Globus pallidus (tissue), 1 donor: ENCODE data around the gene PDGFRA.
"Not testable (repeated sequence)": the region's sequence is repeated elsewhere in the genome, so short reads cannot be mapped to it uniquely, and the experiment has no call there.

Experiments used
- DNase-seq: peaks from one replicate; pipeline ENCODE4 v3.0.0-alpha.2; 2015; ENCODE audit warnings: low spot score

PDGFRA gene

GRCh38 chr4:54227256-54228055, 1.6 kb upstream of the PDGFRA start:
- DNase-seq: no peak

- DNase-seq: no peak
Observed at GRCh38 chr4:54228056-54228527, 1.0 kb upstream of the PDGFRA start.

GRCh38 chr4:54228546-54228945, 547 bp upstream of the PDGFRA start:
- DNase-seq: no peak

GRCh38 chr4:54229631-54230483, 764 bp downstream of the PDGFRA start:
- no peak for DNase-seq

GRCh38 chr4:54230484-54231418, 1.7 kb downstream of the PDGFRA start:
- no peak for DNase-seq

GRCh38 chr4:54231419-54231767, 2.3 kb downstream of the PDGFRA start:
- no peak for DNase-seq

- no peak for DNase-seq
Observed at GRCh38 chr4:54231768-54232688, 2.9 kb downstream of the PDGFRA start.

GRCh38 chr4:54233277-54233696, 4.2 kb downstream of the PDGFRA start:
- peak; percentile 73 for DNase-seq

- DNase-seq: peak; percentile 66
Observed at GRCh38 chr4:54233697-54234496, 4.8 kb downstream of the PDGFRA start.

- DNase-seq: no peak
Observed at GRCh38 chr4:54234497-54235205, 5.6 kb downstream of the PDGFRA start.

- DNase-seq: not testable (repeated sequence)
Observed at GRCh38 chr4:54236316-54236715, 7.2 kb downstream of the PDGFRA start.

- DNase-seq: no peak
Observed at GRCh38 chr4:54237770-54238169, 8.7 kb downstream of the PDGFRA start.

- DNase-seq: no peak
Observed at GRCh38 chr4:54238389-54238788, 9.3 kb downstream of the PDGFRA start.

GRCh38 chr4:54241268-54241823, 12.3 kb downstream of the PDGFRA start:
- DNase-seq: not testable (repeated sequence)

- not testable (repeated sequence) for DNase-seq
Observed at GRCh38 chr4:54243541-54243940, 14.4 kb downstream of the PDGFRA start.

- not testable (repeated sequence) for DNase-seq
Observed at GRCh38 chr4:54252312-54252711, 23.2 kb downstream of the PDGFRA start.

GRCh38 chr4:54254116-54254914, 25.2 kb downstream of the PDGFRA start:
- no peak for DNase-seq

GRCh38 chr4:54254915-54255246, 25.8 kb downstream of the PDGFRA start:
- no peak for DNase-seq
